Measurements from ENCODE around the gene LRTM2. TPM values are rescaled to one million over a fixed set of nuclear protein-coding genes. Genes with fewer than 3 reads are reported as not detected.

Gene LRTM2
- total and polyA plus RNA-seq, 5 experiments from 2014 or later = 0.13 TPM; not detected in 4

DNA sequence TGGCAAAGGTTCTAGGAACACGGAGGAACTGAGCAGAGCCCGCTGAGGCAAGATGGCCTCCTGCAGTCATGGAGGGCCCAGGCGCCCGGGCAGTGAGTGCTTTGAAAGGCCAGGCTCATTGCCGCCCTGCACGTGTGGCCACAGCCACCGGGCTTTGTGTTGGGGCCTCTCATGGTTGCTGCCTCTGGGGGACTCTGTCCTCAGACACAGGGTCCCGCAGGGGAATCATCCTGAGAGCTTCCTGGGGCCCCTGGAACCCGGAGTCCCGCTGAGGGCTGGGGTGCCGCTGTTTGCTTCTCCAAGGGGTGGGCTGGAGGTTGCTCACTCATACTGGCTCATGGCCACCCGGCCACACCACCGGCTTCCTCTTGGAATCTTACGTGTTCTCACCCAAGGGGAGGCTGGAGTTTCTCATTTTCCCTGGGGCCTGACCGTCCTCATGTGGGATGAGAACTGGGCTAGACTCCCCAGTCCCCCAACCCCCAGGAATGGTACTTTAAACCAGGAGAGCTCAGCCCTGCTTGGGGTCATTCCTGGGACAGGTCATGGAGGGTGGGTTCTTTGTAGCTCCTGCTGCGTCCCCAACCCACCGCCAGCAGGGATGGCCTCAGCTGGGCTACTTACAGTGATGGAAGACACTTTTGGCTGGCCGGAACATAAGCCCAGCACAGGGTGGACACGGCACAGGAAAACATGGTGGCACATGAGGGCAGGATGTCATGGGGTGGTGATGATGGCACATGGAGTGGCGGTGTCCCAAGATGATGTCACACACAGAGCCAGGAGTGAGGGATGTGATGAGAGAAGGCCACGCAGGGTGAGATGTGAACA lies 21.1 kb upstream of the LRTM2 start:
- Mint-ChIP-seq H3K4me1 (peaks cover 6 to 14% (median 8%) of the 10 kb centered on the region in 4 donors), H3K9me3 (no peaks in the 10 kb centered on the region), H3K27ac (peak overlapping the region in 8 of 10 donors; percentile 15 to 87 (median 50)), H3K27me3 (no peaks in the 10 kb centered on the region), H3K4me3 (peak overlapping the region in 2 of 10 donors; percentile 10 to 15), H3K36me3 (no peaks in the 10 kb centered on the region)
- no peak for ATAC-seq
- POLR2A ChIA-PET = no interaction called here
- DNase-seq = peak in 1 of 10 donors; percentile 52

DNA sequence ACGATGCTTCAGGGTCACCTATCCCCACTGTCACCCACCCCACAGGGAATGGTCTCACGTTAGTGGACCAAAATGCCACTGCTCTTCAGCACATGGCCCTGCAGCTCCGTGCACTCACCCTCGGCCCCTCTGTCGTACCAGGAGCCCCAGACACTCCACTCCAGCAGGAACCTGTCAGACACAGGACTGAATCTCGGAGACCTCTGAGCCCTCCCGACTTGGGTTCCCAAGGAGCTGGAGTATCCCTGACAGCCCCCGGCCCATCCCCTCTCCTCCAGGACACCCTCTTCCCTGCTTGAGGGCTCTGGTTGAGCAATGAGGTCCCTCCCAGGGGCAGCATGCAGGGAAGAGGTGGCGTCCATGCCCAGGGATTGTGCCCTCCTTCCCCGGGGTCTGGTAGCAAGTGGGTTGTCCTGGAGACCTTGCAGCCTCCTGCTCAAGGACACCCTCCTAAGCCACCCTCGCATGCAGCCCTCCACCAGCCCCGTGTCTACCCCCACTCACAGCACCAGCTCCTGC lies 20.4 kb upstream of the LRTM2 start:
- no peaks in the 10 kb centered on the region for H3K27me3 Mint-ChIP-seq
- ATAC-seq = no peak
- no peaks in the 10 kb centered on the region for H3K9me3 Mint-ChIP-seq
- peaks cover 11 to 20% (median 13%) of the 10 kb centered on the region in 4 donors for H3K4me1 Mint-ChIP-seq
- POLR2A ChIA-PET = no interaction called here
- peak overlapping the region in 8 of 10 donors; percentile 16 to 87 (median 46) for H3K27ac Mint-ChIP-seq
- DNase-seq = peak in 1 of 10 donors; percentile 55
- H3K36me3 Mint-ChIP-seq = no peaks in the 10 kb centered on the region
- H3K4me3 Mint-ChIP-seq = peak overlapping the region in 2 of 10 donors; percentile 10 to 48

DNA sequence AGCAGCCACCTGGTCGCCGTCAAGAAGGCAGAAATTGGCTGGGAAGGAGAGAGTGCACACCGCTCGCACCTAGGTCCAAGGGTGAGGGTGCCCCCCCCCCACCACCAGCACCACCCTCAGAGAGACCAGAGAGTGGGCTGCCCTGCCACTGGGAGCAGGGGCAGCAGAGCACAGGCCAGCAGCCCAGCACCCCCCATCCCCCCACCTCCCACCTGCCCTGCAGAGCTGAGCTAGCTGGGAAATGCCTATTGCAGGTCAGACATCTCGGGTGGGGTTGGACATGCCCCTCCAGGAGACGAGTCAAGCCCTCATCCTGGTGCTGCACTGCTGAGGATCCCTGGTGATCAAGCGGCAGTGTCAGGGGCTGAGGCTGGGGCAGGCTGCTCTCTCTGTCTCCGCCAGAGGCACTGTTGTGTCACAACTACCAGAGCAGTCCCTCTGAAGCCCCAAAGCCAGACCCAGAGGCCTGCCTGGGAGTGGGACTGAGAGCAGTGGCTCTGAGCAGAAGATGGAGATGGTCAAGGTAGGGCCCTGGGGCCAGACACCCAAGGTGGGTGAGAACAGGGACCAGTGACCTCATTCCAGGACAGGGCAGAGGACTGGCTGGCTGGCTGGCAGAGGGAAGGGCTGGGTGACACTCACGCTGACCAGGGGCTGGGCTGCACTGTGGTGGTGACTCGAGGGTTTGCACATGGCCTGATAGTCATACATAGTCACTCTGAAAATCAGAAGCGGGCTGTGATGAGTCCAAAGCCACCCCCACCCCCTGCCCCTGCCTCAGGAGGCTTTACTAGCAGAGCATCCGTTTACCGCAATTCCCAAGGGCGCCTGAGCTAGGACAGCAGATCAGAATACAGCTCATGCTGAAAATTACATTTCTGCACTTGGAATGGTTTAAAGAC lies 19.7 kb upstream of the LRTM2 start:
- DNase-seq (peak in 2 of 10 donors; percentile 39 to 62), ATAC-seq (no peak)
- Mint-ChIP-seq H3K36me3 (no peaks in the 10 kb centered on the region), H3K4me3 (peak overlapping the region in 1 of 10 donors; percentile 48), H3K27me3 (no peaks in the 10 kb centered on the region), H3K9me3 (no peaks in the 10 kb centered on the region), H3K27ac (peak overlapping the region in 4 of 10 donors; percentile 13 to 72 (median 36)), H3K4me1 (peaks cover 10 to 18% (median 12%) of the 10 kb centered on the region in 4 donors)
- POLR2A ChIA-PET = interaction anchor here (1.1 kb wide), 1 partner anchor 139 kb away, joined by 6 read pairs; no protein-coding TSS in a partner anchor

DNA sequence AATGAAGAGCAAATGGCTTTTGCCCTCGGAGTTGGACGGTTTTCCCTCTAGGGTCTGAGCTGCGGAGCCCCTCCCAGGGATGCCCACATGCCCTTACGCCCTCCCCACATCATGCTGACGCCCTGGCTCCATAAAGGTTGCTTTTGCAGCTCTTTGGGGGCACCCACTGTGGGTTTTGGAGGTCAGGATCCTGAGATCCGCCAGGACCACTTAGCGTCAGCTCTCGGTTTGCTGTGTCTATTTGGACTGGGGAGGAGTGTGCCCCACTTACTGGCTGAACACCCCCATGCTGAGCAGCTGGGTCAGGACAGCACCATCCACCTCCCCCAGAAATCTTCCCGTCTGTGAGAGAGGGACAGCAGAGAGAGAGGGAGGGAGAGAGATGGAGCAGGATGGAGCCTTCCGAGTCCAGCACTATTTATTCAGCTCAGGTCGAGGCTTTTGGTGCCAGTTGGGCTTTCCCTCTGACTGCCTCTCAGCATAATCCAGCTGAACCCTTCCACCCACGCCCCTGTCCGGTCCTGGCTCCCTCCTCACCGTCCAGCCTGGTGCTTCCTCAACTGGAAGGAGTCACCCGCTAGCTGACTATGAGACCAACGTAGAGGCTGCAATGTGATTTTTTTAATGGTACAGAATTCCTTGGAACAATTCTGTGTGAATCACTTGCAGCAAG lies 18.9 kb upstream of the LRTM2 start:
- Mint-ChIP-seq H3K4me1 (peaks cover 5 to 14% (median 9%) of the 10 kb centered on the region in 4 donors), H3K36me3 (no peaks in the 10 kb centered on the region), H3K4me3 (no peak overlapping the region), H3K9me3 (no peaks in the 10 kb centered on the region), H3K27ac (no peak overlapping the region), H3K27me3 (no peaks in the 10 kb centered on the region)
- ATAC-seq = no peak
- DNase-seq = peak in 1 of 10 donors; percentile 40
- POLR2A ChIA-PET = interaction anchor here (0.7 to 1.1 kb wide), 2 partner anchors 69 to 139 kb away, joined by 3 to 6 read pairs; no protein-coding TSS in a partner anchor

DNA sequence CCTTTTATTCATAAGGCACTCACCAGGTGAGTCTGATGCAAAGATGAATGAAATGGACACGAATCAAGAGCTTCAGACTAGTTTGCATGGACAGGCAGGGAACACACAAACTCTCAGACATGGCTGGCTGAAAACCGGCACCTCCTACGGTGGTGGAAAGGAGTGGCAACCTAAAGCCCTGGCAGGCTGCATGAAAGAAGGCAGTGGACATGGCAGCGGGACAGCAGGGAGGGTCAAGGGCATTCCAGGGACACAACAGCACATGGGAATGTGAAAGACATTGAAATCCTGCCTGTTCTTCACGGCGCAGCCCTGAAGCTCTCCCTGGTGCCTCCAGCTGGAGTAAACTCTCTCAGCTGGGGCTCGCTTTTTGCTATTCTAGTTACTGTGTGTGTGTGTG lies 16.6 kb upstream of the LRTM2 start:
- H3K4me1 Mint-ChIP-seq = peaks cover 5 to 10% (median 7%) of the 10 kb centered on the region in 4 donors
- peak in 1 of 10 donors; percentile 44 for DNase-seq

DNA sequence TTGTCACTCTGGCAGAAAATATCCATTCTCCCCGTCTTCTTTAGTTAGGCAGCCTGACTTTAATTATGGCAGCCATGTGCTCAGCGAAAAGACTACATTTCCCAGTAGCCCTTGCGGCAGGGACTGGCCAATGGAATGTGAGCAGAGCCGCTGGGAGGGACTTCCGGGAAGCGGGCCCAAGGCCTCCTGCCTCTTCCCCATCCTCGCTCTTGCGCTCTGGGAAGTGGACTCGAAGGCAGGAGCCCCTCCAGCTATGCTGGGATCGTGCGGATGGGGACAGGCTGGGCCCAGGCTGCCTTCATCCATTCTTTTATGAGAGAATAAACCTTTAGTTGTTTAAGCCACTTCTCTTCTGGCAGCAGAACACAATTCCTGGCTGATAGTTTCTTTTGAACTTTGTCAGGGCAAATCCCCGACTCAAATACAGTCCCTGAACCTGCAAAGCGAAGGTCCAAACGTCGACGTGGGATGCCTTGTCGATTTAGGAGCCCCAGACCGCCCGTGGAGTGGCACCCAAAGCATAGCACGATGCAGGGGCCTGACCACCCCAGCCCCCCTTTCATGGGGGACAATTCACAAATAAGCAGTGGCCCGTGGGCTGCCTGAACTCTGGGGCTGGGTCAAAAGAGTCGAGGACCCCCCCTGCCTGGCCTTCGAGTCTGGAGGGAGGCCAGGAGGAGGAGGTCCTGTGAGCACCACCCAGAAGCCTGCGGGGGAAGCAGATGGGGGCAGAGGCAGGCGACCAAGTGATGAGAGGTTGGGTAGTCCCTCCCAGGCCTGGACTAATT lies 15.6 kb upstream of the LRTM2 start:
- peak; percentile 94 to 100 for ATAC-seq
- peaks cover 6 to 12% (median 8%) of the 10 kb centered on the region in 4 donors for H3K4me1 Mint-ChIP-seq
- peak overlapping the region in 7 of 10 donors; percentile 0 to 52 (median 22) for H3K4me3 Mint-ChIP-seq
- POLR2A ChIA-PET = no interaction called here
- DNase-seq = peak; percentile 64 to 93 (median 80)
- peak overlapping the region; percentile 58 to 92 (median 82) for H3K27ac Mint-ChIP-seq
- H3K9me3 Mint-ChIP-seq = no peaks in the 10 kb centered on the region
- H3K36me3 Mint-ChIP-seq = no peaks in the 10 kb centered on the region
- no peaks in the 10 kb centered on the region for H3K27me3 Mint-ChIP-seq

More for the DNA sequence above, 16.6 kb upstream of the LRTM2 start:
- no peaks in the 10 kb centered on the region for H3K9me3 Mint-ChIP-seq
- no peak for ATAC-seq
- no peaks in the 10 kb centered on the region for H3K36me3 Mint-ChIP-seq
- POLR2A ChIA-PET = no interaction called here
- peak overlapping the region in 1 of 10 donors; percentile 25 for H3K27ac Mint-ChIP-seq
- H3K27me3 Mint-ChIP-seq = no peaks in the 10 kb centered on the region
- peak overlapping the region in 1 of 10 donors; percentile 29 for H3K4me3 Mint-ChIP-seq

DNA sequence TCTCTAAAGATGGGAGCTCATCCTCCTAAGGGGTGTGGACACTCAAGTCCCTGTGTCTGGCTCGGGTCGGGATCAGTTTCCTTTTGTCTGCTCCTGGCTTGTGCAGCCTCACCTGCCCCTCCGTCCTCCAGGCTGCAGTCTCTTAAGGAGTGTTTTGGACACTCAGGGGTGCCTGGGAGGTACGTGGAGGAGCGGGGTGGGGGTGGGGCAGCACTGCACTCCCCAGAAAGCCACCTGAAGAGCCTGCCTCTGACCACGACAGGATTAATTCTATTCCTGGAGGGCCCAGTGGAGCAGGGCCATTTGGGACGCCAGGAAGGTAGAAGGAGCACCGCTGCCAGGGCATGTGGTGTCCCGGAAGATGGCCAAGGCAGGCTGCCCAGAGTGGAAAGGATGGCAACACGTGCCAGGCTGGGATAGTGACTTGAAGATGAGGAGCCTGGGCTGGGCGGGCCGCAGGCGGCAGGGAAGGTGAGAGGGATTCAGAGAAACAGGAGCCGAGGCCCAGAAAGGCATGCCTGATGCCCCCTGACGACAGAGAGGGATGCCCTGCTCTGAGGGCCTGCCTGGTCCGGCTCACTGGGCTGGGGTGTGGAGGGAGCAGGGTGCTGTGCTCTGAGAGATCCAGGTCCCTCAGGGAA lies 14.8 kb upstream of the LRTM2 start:
- DNase-seq (peak in 1 of 10 donors; percentile 62), ATAC-seq (no peak)
- Mint-ChIP-seq H3K27me3 (no peaks in the 10 kb centered on the region), H3K4me3 (no peak overlapping the region), H3K4me1 (peaks cover 6 to 20% (median 8%) of the 10 kb centered on the region in 4 donors), H3K27ac (peak overlapping the region in 4 of 10 donors; percentile 29 to 76 (median 66)), H3K36me3 (no peaks in the 10 kb centered on the region), H3K9me3 (no peaks in the 10 kb centered on the region)
- POLR2A ChIA-PET = interaction anchor here (0.9 kb wide), 1 partner anchor 134 kb away, joined by 3 read pairs; no protein-coding TSS in a partner anchor

DNA sequence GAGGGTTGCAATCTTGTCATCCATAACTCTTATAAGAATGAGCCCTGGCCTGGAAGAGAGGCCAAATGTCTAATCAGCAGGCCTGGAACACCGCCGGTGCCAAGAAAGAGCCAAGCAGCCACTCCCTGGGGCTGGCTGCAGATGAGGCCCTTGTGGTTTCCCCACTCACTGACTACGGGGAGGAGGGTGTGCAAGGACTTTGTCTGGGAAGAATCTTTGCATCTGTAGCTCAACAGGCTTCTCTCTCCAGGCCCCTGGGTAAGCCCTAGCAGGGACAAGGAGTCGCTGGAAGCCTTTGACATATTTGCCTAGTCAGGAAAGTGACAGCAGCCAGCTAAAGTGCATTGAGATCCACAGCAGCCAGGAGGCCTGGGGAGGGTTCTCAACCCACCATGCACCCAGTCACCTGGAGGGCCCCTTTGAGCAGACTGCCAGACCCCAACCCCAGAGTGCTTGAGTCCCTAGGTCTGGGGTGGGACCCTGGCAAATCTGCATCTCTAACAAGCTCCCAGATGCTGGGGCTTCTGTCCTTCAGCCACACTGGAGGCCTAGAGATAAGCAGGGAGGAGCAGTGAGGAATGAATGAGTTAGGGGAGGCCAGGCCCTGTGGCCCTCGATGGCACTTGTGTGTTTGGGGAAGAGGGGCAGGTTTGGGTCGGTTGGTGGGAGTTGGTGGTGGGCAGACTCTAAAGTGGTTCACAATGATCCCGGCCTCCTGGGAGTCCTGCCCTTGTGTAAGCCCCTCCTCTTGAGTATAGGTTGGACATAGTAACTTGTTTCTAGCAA lies 13.9 kb upstream of the LRTM2 start:
- H3K36me3 Mint-ChIP-seq = no peaks in the 10 kb centered on the region
- DNase-seq (no peak), ATAC-seq (no peak)
- peaks cover 6 to 24% (median 8%) of the 10 kb centered on the region in 4 donors for H3K4me1 Mint-ChIP-seq
- POLR2A ChIA-PET = interaction anchor here (0.6 to 2.1 kb wide), 3 partner anchors 10 to 133 kb away, joined by 3 to 5 read pairs (median 3); no protein-coding TSS in a partner anchor
- no peaks in the 10 kb centered on the region for H3K9me3 Mint-ChIP-seq
- H3K27ac Mint-ChIP-seq = peak overlapping the region in 2 of 10 donors; percentile 37 to 59
- H3K27me3 Mint-ChIP-seq = no peaks in the 10 kb centered on the region
- H3K4me3 Mint-ChIP-seq = no peak overlapping the region

DNA sequence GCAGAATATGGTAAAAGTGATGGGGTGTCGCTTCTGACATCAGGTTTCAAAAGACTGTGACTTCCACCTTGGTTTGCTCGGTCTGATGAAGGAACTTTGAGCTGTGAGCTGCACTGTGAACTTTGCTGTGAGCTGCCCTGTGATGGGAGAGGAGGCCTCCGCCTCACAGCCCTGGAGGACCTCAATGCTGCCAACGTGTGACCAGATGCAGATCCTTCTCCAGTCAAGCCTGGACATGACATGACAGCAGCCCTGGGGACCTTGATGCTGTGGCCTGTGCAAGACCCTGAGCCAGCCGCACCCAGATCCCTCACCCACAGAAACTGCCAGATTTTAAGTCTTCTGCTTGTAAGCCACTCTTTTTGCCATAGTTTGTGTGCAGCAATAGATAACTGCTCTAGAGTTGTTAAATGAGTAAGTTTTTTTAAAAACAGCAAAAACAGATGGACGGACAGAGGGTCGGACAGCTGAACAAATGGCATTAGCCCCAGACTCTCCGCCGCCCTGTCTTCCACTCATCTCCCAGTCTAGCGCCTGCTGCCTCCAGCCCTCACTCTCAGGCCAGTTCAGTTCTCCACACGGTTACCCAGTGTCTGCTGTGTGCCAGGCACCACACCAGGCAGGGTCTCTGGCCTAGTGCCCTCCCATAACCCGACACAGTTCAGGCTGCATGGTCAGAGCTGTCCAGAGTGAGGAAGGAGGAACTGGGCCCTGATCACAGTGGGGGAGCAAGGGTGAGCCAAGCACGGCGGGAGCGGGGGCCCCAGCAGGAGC lies 13.1 kb upstream of the LRTM2 start:
- POLR2A ChIA-PET = interaction anchor here (0.6 to 2.1 kb wide), 2 partner anchors 11 to 24 kb away, joined by 3 to 5 read pairs; no protein-coding TSS in a partner anchor
- Mint-ChIP-seq H3K36me3 (no peaks in the 10 kb centered on the region), H3K27ac (peak overlapping the region in 2 of 10 donors; percentile 37 to 78), H3K27me3 (no peaks in the 10 kb centered on the region), H3K4me1 (peaks cover 6 to 26% (median 8%) of the 10 kb centered on the region in 4 donors), H3K4me3 (no peak overlapping the region), H3K9me3 (no peaks in the 10 kb centered on the region)
- ATAC-seq (no peak), DNase-seq (no peak)

All from naive thymus-derived CD8-positive, alpha-beta T cell (primary cell).